GM23338 (cell line): Measurements from ENCODE around the gene MYO1E. TPM values are rescaled to one million over a fixed set of nuclear protein-coding genes. Genes with fewer than 3 reads are reported as not detected.

Experiments
- ATAC-seq: fragments of 200-7000 bp; cut with Tn5 transposase; 3 replicates; pipeline ENCODE4 v1.9.1; 2020
- DNase-seq: peaks from one replicate; pipeline ENCODE4 v3.0.0-alpha.2; 2015; ENCODE audit warnings: low spot score
- H2AFZ ChIP-seq: fragments of 200-600 bp; sonication (generic); 2 replicates; pipeline ENCODE4 v1.8.0; 2016; ENCODE audit warnings: antibody characterized with exemption, mild to moderate bottlenecking, moderate library complexity
- H3F3A ChIP-seq: fragments of 200-600 bp; sonication (generic); replicated peaks from 2 replicates; pipeline ENCODE4 v1.8.0; 2017; ENCODE audit warnings: antibody characterized with exemption, mixed run types, low read depth
- H3K27ac ChIP-seq: fragments of 200-600 bp; sonication (generic); 2 replicates; pipeline ENCODE4 v1.6.1; 2016; ENCODE audit warnings: low read depth
- H3K27me3 ChIP-seq: fragments of 200-600 bp; sonication (generic); 2 replicates; pipeline ENCODE4 v1.8.0; 2016; ENCODE audit warnings: mild to moderate bottlenecking, mixed run types, moderate library complexity; ENCODE audit not compliant: insufficient read depth
- H3K36me3 ChIP-seq: fragments of 200-600 bp; sonication (generic); 2 replicates; pipeline ENCODE4 v1.8.0; 2016; ENCODE audit warnings: mild to moderate bottlenecking; ENCODE audit not compliant: insufficient read depth
- H3K4me1 ChIP-seq: fragments of 200-600 bp; sonication (generic); 2 replicates; pipeline ENCODE4 v1.8.0; 2016; ENCODE audit warnings: mild to moderate bottlenecking, moderate library complexity; ENCODE audit not compliant: insufficient read depth
- H3K4me2 ChIP-seq: fragments of 200-600 bp; sonication (generic); 2 replicates; pipeline ENCODE4 v1.7.1; 2017; ENCODE audit warnings: mixed run types
- H3K4me3 ChIP-seq: fragments of 200-600 bp; sonication (generic); 2 replicates; pipeline ENCODE4 v1.6.1; 2016; ENCODE audit warnings: mixed run types
- H3K79me2 ChIP-seq: fragments of 200-600 bp; sonication (generic); replicated peaks from 2 replicates; pipeline ENCODE4 v1.8.0; 2017; ENCODE audit warnings: mild to moderate bottlenecking; ENCODE audit not compliant: insufficient read depth
- H3K9me2 ChIP-seq: fragments of 200-600 bp; sonication (generic); 2 replicates; pipeline ENCODE4 v1.8.0; 2017; ENCODE audit not compliant: insufficient read depth
- H4K20me1 ChIP-seq: fragments of 200-600 bp; sonication (generic); replicated peaks from 2 replicates; pipeline ENCODE4 v1.8.0; 2017; ENCODE audit warnings: mild to moderate bottlenecking; ENCODE audit not compliant: insufficient read depth
- H3K27ac Mint-ChIP-seq: 2 replicates; pipeline ENCODE4 v1.8.0; 2020; ENCODE audit warnings: inconsistent platforms, mild to moderate bottlenecking, moderate library complexity, mixed read lengths
- H3K27me3 Mint-ChIP-seq: 3 replicates; pipeline ENCODE4 v1.8.0; 2022; ENCODE audit warnings: low read depth, mild to moderate bottlenecking, moderate library complexity, mixed read lengths, inconsistent platforms; ENCODE audit not compliant: insufficient read depth, poor library complexity
- H3K36me3 Mint-ChIP-seq: 3 replicates; pipeline ENCODE4 v1.8.0; 2021; ENCODE audit warnings: low read depth, mild to moderate bottlenecking, inconsistent platforms, moderate library complexity, mixed read lengths
- H3K4me1 Mint-ChIP-seq: 3 replicates; pipeline ENCODE4 v1.8.0; 2020; ENCODE audit warnings: mild to moderate bottlenecking, inconsistent platforms, mixed read lengths
- H3K4me3 Mint-ChIP-seq: 3 replicates; pipeline ENCODE4 v1.8.0; 2021; ENCODE audit warnings: moderate library complexity, mild to moderate bottlenecking, inconsistent platforms, mixed read lengths
- H3K9me3 Mint-ChIP-seq: 3 replicates; pipeline ENCODE4 v1.8.0; 2020; ENCODE audit warnings: moderate library complexity, mild to moderate bottlenecking, inconsistent platforms, mixed read lengths
- ETS1 ChIP-seq: IDR thresholded peaks from 2 replicates; pipeline ENCODE4 v1.6.1; 2016; ENCODE audit warnings: antibody characterized with exemption
- POLR2AphosphoS5 ChIP-seq: IDR thresholded peaks from 2 replicates; pipeline ENCODE4 v1.6.1; 2016; ENCODE audit warnings: antibody characterized with exemption, low read depth
- polyA plus RNA-seq: library from polyadenylated mRNA; unstranded; fragments of >200 nt; fragmentation: Nextera tagmentation; extraction: Ambion mirVana; gene quantifications from 2 replicates; pipeline ENCODE4 v1.2.1, GENCODE V29; 2016
- total RNA-seq: library from RNA; depleted of rRNA; stranded (reverse); fragments of >200 nt; shearing (Covaris generic); gene quantifications from 2 replicates; pipeline ENCODE4 v1.2.3, GENCODE V29; 2014
- TF ChIP-seq, protein P1 (sequence below), 2 experiments: fragments of 200-600 bp in 1 of 2; sonication (generic) in 1 of 2; conservative IDR thresholded peaks; 2 replicates each; pipeline versions ENCODE4 v1.5.1 to v1.6.1; 2016 to 2017; ENCODE audit warnings: antibody characterized with exemption in 2 of 2, low read depth in 2 of 2, mild to moderate bottlenecking in 2 of 2, moderate library complexity in 1 of 2
- TF ChIP-seq, protein P2 (sequence below): fragments of 250-450 bp; sonication (Bioruptor Pico); IDR thresholded peaks from 2 replicates; pipeline ENCODE4 v1.5.0; 2020; ENCODE audit warnings: mild to moderate bottlenecking, moderate library complexity

Gene MYO1E
- total and polyA plus RNA-seq, 2 experiments from 2014 or later: 68.3 to 131 TPM

DNA sequence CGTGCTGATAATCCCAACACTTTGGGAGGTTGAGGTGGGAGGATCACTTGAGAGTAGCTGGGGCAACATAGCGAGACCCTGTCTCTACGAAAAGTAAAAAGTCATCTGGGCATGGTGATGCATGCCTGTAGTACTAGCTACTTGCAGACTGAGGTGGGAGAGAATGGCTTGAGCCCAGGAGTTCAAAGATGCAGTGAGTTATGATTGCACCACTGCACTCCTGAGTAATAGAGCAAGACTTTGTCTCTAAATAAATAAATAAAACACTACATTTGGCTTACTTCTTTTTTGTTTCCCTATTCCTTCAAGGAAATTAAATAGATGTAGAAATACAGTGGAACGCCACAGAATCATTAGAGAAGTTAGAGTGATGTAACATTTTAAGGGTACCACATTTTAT is 186.2 kb downstream of the MYO1E start (continued):
- TF ChIP-seq, protein P1, sequence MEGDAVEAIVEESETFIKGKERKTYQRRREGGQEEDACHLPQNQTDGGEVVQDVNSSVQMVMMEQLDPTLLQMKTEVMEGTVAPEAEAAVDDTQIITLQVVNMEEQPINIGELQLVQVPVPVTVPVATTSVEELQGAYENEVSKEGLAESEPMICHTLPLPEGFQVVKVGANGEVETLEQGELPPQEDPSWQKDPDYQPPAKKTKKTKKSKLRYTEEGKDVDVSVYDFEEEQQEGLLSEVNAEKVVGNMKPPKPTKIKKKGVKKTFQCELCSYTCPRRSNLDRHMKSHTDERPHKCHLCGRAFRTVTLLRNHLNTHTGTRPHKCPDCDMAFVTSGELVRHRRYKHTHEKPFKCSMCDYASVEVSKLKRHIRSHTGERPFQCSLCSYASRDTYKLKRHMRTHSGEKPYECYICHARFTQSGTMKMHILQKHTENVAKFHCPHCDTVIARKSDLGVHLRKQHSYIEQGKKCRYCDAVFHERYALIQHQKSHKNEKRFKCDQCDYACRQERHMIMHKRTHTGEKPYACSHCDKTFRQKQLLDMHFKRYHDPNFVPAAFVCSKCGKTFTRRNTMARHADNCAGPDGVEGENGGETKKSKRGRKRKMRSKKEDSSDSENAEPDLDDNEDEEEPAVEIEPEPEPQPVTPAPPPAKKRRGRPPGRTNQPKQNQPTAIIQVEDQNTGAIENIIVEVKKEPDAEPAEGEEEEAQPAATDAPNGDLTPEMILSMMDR (conservative IDR thresholded peaks at IDR 0.05; ENCODE audit: low read depth in 2 of 2): no peak
- no peak for TF ChIP-seq POLR2AphosphoS5

DNA sequence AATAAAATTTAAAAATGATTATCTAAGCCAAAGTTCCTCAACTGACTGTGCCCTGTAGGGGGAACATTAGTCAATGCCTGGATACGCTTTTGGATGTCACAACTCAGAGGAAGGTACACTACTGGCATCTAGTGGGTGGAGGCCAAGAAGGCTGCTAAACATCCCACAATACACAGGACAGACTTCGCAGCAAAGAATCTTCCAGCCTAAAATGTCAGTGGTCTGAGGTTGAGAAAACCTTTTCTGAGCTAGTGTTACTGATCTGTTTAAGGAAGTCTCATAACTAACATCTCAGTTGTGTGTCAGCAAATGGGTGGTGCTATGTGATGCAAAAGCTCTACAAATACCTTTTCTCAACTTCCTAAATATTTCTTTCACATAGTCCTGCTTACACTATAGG is 186.9 kb downstream of the MYO1E start:
- no peaks in the 10 kb centered on the region for H3K27me3 ChIP-seq
- no peak overlapping the region for H3K27ac ChIP-seq
- H3K4me1 ChIP-seq: no peaks in the 10 kb centered on the region
- Mint-ChIP-seq H3K36me3 (peaks cover 70% of the 10 kb centered on the region), H3K27me3 (peaks cover 7% of the 10 kb centered on the region), H3K4me3 (no peak overlapping the region), H3K27ac (no peak overlapping the region), H3K4me1 (no peaks in the 10 kb centered on the region), H3K9me3 (peaks cover 17% of the 10 kb centered on the region; the same call in 2 of the 3 replicates)
- H3K79me2 ChIP-seq: no peaks in the 10 kb centered on the region
- no peaks in the 10 kb centered on the region for H3K9me2 ChIP-seq
- H4K20me1 ChIP-seq: no peaks in the 10 kb centered on the region
- ATAC-seq (no peak), DNase-seq (no peak)
- TF ChIP-seq, protein P1 (conservative IDR thresholded peaks at IDR 0.05; ENCODE audit: low read depth in 2 of 2): peak in 1 of 2 experiments; percentile 34; a peak in 1 of 4 replicates
- TF ChIP-seq ETS1: no peak
- H3F3A ChIP-seq: no peaks in the 10 kb centered on the region
- no peak overlapping the region for H3K4me3 ChIP-seq
- H3K36me3 ChIP-seq: peaks cover 26% of the 10 kb centered on the region
- no peak overlapping the region for H2AFZ ChIP-seq
- H3K4me2 ChIP-seq: no peak overlapping the region

DNA sequence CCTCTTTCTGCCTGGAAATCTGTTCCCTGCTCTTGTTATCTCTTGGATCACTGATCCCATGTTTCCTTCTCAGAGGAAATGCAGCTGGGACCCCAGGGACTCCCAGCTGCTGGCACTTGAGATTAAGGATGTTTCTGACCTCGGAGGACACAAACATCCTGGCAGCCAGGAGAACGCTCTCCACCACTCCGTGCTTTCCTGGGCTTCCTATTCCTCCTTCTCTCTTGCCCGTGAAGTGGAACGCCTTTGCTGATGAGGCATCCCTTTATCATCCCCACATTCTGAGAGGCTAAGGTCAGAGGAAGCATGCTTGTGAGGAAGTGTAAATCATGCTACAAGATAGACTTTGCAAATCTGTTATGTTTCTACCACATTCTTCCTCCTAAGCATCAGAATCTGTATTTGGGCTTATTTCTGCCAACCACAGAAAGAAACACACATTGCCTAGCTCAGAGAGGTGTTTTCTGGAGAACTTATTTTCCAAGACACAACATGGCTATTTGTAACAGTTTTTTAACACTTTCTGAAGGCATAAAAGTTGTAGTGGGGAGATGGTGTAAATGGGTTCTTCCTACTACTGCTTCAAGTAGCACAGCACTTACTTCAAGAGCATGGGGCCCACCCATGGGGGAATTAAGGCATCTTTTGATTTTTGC is 191.6 kb downstream of the MYO1E start:
- H3K36me3 ChIP-seq: peaks cover 16% of the 10 kb centered on the region
- DNase-seq (no peak), ATAC-seq (no peak)
- no peak overlapping the region for H2AFZ ChIP-seq
- H3K4me1 ChIP-seq: no peaks in the 10 kb centered on the region
- no peak overlapping the region for H3K27ac ChIP-seq
- Mint-ChIP-seq H3K4me3 (no peak overlapping the region), H3K27ac (no peak overlapping the region), H3K4me1 (no peaks in the 10 kb centered on the region), H3K9me3 (peaks cover 17% of the 10 kb centered on the region; the same call in 2 of the 3 replicates), H3K27me3 (peaks cover 7% of the 10 kb centered on the region), H3K36me3 (peaks cover 51% of the 10 kb centered on the region)
- H3K4me3 ChIP-seq: no peak overlapping the region
- no peak overlapping the region for H3K4me2 ChIP-seq
- no peaks in the 10 kb centered on the region for H3K79me2 ChIP-seq
- H4K20me1 ChIP-seq: no peaks in the 10 kb centered on the region
- H3K9me2 ChIP-seq: no peaks in the 10 kb centered on the region
- no peaks in the 10 kb centered on the region for H3K27me3 ChIP-seq
- H3F3A ChIP-seq: no peaks in the 10 kb centered on the region
- TF ChIP-seq, protein P1 (conservative IDR thresholded peaks at IDR 0.05; ENCODE audit: low read depth in 2 of 2): no peak
- TF ChIP-seq, protein P2, sequence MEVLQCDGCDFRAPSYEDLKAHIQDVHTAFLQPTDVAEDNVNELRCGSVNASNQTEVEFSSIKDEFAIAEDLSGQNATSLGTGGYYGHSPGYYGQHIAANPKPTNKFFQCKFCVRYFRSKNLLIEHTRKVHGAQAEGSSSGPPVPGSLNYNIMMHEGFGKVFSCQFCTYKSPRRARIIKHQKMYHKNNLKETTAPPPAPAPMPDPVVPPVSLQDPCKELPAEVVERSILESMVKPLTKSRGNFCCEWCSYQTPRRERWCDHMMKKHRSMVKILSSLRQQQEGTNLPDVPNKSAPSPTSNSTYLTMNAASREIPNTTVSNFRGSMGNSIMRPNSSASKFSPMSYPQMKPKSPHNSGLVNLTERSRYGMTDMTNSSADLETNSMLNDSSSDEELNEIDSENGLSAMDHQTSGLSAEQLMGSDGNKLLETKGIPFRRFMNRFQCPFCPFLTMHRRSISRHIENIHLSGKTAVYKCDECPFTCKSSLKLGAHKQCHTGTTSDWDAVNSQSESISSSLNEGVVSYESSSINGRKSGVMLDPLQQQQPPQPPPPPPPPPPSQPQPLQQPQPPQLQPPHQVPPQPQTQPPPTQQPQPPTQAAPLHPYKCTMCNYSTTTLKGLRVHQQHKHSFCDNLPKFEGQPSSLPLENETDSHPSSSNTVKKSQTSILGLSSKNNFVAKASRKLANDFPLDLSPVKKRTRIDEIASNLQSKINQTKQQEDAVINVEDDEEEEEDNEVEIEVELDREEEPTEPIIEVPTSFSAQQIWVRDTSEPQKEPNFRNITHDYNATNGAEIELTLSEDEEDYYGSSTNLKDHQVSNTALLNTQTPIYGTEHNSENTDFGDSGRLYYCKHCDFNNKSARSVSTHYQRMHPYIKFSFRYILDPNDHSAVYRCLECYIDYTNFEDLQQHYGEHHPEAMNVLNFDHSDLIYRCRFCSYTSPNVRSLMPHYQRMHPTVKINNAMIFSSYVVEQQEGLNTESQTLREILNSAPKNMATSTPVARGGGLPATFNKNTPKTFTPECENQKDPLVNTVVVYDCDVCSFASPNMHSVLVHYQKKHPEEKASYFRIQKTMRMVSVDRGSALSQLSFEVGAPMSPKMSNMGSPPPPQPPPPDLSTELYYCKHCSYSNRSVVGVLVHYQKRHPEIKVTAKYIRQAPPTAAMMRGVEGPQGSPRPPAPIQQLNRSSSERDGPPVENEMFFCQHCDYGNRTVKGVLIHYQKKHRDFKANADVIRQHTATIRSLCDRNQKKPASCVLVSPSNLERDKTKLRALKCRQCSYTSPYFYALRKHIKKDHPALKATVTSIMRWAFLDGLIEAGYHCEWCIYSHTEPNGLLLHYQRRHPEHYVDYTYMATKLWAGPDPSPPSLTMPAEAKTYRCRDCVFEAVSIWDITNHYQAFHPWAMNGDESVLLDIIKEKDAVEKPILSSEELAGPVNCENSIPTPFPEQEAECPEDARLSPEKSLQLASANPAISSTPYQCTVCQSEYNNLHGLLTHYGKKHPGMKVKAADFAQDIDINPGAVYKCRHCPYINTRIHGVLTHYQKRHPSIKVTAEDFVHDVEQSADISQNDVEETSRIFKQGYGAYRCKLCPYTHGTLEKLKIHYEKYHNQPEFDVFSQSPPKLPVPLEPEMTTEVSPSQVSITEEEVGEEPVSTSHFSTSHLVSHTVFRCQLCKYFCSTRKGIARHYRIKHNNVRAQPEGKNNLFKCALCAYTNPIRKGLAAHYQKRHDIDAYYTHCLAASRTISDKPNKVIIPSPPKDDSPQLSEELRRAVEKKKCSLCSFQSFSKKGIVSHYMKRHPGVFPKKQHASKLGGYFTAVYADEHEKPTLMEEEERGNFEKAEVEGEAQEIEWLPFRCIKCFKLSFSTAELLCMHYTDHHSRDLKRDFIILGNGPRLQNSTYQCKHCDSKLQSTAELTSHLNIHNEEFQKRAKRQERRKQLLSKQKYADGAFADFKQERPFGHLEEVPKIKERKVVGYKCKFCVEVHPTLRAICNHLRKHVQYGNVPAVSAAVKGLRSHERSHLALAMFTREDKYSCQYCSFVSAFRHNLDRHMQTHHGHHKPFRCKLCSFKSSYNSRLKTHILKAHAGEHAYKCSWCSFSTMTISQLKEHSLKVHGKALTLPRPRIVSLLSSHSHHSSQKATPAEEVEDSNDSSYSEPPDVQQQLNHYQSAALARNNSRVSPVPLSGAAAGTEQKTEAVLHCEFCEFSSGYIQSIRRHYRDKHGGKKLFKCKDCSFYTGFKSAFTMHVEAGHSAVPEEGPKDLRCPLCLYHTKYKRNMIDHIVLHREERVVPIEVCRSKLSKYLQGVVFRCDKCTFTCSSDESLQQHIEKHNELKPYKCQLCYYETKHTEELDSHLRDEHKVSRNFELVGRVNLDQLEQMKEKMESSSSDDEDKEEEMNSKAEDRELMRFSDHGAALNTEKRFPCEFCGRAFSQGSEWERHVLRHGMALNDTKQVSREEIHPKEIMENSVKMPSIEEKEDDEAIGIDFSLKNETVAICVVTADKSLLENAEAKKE (CRISPR knock-in tag): no peak
